Choroid plexus epithelial cell (primary cell): Measurements from ENCODE around the gene PCDH1.

Experiments
- DNase-seq: peaks from one replicate; pipeline ENCODE4 v3.0.0-alpha.2; 2010; ENCODE audit warnings: low read depth
- H3K4me3 ChIP-seq: 2 replicates; pipeline ENCODE4 v1.5.1; 2011; ENCODE audit warnings: low read depth, mild to moderate bottlenecking, control low read depth, low read length, moderate library complexity
- CTCF ChIP-seq: conservative IDR thresholded peaks from 2 replicates; pipeline ENCODE4 v1.5.1; 2011; ENCODE audit warnings: low read depth, mild to moderate bottlenecking, control low read depth, inconsistent platforms, low read length, moderate library complexity

The PCDH1 gene

GRCh38 chr5:141807329-141807728 is 70.9 kb downstream of the PCDH1 start:
- no peak for DNase-seq

GRCh38 chr5:141806626-141807025 is 71.6 kb downstream of the PCDH1 start:
- no peak for DNase-seq
- no peak for TF ChIP-seq CTCF
- H3K4me3 ChIP-seq = no peak overlapping the region

More at GRCh38 chr5:141807329-141807728, 70.9 kb downstream of the PCDH1 start:
- H3K4me3 ChIP-seq = no peak overlapping the region
- TF ChIP-seq CTCF = no peak

GRCh38 chr5:141805874-141806595 is 72.2 kb downstream of the PCDH1 start:
- no peak for TF ChIP-seq CTCF
- peak; percentile 17 for DNase-seq
- no peak overlapping the region for H3K4me3 ChIP-seq

GRCh38 chr5:141804475-141804874 is 73.7 kb downstream of the PCDH1 start:
- no peak for DNase-seq
- no peak for TF ChIP-seq CTCF
- H3K4me3 ChIP-seq = no peak overlapping the region
